ENCODE measurements around the gene DIS3L2. TPM values are rescaled to one million over a fixed set of nuclear protein-coding genes. Genes with fewer than 3 reads are reported as not detected.

Gene DIS3L2
- total RNA-seq, 1 experiment from 2014 or later: 39.1 TPM

DNA sequence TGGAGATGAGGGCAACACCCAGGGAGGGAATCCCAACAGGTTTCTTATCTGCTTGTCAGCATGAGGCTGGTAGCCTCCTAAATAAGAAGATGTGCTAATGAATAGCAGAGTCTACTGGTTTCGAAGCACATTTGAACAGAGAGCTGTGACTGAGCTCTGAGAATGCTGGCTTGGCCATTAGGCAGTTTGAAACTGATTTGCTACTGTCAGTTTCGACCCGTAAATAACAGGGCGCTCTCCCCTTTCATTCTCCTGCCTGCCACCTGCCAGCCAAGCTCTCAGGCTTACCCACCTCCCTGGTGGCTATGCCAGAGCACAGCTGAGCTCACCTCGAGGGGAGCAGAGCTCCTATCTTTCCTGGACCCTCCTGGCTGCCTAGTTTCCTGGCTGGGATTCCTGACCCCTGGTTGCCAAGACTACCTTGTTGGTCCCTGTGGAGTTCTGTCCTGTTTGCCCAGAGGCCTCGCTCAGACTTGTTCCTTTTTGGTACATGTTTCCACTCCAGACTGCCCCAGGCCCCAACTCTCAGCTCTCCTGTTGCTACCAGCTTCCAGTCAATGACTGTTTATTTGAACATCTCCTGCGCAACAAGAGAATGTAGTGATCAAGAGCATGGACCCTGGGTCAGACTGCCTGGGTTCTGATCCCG is 314.7 kb downstream of the DIS3L2 start:
- ChIA-PET CTCF (no interaction called here), POLR2A (ENCODE audit: unreplicated experiment) (no interaction called here)
- BruUV-seq (replicated peaks): no TSS peak
- Histone ChIP-seq H3K4me2 (no peak overlapping the region), H3K9me3 (ENCODE audit: insufficient read depth, low read depth) (no peaks in the 10 kb centered on the region), H3F3A (ENCODE audit: insufficient read depth, low read depth) (no peaks in the 10 kb centered on the region), H3K79me2 (ENCODE audit: low read depth) (no peaks in the 10 kb centered on the region), H3K9me2 (ENCODE audit: insufficient read depth) (no peaks in the 10 kb centered on the region), H3K27ac (no peak overlapping the region), H4K20me1 (ENCODE audit: insufficient read depth) (no peaks in the 10 kb centered on the region), H3K27me3 (ENCODE audit: insufficient read depth, low read depth) (no peaks in the 10 kb centered on the region), H3K4me3 (no peak overlapping the region), H3K36me3 (ENCODE audit: low read depth) (no peaks in the 10 kb centered on the region), H2AFZ (no peak overlapping the region), H3K4me1 (replicated peaks; ENCODE audit: insufficient read depth) (no peaks in the 10 kb centered on the region)
- intact Hi-C loops (cut with micrococcal nuclease; ENCODE audit: unreplicated experiment): no loop called here
- no peak for DNase-seq
- no peak for TF ChIP-seq EZH2 (IDR thresholded peaks at IDR 0.05; ENCODE audit: low read depth)
- TF ChIP-seq, protein P1, sequence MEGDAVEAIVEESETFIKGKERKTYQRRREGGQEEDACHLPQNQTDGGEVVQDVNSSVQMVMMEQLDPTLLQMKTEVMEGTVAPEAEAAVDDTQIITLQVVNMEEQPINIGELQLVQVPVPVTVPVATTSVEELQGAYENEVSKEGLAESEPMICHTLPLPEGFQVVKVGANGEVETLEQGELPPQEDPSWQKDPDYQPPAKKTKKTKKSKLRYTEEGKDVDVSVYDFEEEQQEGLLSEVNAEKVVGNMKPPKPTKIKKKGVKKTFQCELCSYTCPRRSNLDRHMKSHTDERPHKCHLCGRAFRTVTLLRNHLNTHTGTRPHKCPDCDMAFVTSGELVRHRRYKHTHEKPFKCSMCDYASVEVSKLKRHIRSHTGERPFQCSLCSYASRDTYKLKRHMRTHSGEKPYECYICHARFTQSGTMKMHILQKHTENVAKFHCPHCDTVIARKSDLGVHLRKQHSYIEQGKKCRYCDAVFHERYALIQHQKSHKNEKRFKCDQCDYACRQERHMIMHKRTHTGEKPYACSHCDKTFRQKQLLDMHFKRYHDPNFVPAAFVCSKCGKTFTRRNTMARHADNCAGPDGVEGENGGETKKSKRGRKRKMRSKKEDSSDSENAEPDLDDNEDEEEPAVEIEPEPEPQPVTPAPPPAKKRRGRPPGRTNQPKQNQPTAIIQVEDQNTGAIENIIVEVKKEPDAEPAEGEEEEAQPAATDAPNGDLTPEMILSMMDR (conservative IDR thresholded peaks at IDR 0.05): no peak

DNA sequence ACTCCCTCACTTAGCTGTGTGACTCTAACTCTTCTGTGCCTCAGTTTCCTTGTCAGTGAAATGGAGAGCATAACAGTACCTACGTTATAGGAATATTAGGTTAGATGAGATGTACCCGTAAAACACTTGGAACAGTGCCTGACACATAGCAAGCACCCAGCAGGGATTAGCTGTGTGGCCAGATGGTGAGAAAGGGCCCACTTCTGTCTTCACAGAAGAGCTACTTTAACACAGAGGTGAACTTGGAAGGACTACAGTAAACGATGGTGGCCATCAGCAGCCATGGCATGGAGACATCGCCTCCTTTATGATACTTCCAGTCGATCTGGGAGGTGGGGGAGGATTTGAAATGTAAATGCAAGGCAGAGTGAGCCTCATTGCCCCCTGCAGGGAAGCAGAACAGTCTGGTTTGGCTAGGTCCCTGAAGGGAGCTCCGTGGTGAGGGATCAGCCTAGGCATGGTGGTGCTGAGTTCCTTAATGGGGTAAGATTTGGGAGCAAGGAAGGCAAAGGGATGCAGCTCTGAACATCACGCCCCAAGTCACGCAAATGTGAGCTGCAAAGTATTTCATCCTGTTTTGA is 315.3 kb downstream of the DIS3L2 start:
- H3K9me3 ChIP-seq (ENCODE audit: insufficient read depth, low read depth): no peaks in the 10 kb centered on the region
- H3K4me2 ChIP-seq: no peak overlapping the region
- CTCF ChIA-PET: no interaction called here
- H3K79me2 ChIP-seq (ENCODE audit: low read depth): no peaks in the 10 kb centered on the region
- H3F3A ChIP-seq (ENCODE audit: insufficient read depth, low read depth): no peaks in the 10 kb centered on the region
- no peak overlapping the region for H3K27ac ChIP-seq
- H3K4me3 ChIP-seq: no peak overlapping the region
- no peaks in the 10 kb centered on the region for H3K27me3 ChIP-seq (ENCODE audit: insufficient read depth, low read depth)
- no peak overlapping the region for H2AFZ ChIP-seq
- intact Hi-C loops (cut with micrococcal nuclease; ENCODE audit: unreplicated experiment): no loop called here
- DNase-seq: no peak
- H4K20me1 ChIP-seq (ENCODE audit: insufficient read depth): no peaks in the 10 kb centered on the region
- POLR2A ChIA-PET (ENCODE audit: unreplicated experiment): no interaction called here
- H3K36me3 ChIP-seq (ENCODE audit: low read depth): no peaks in the 10 kb centered on the region
- no TSS peak for BruUV-seq (replicated peaks)
- TF ChIP-seq EZH2 (IDR thresholded peaks at IDR 0.05; ENCODE audit: low read depth): no peak
- TF ChIP-seq, protein P1 (conservative IDR thresholded peaks at IDR 0.05): no peak
- H3K9me2 ChIP-seq (ENCODE audit: insufficient read depth): no peaks in the 10 kb centered on the region
- no peaks in the 10 kb centered on the region for H3K4me1 ChIP-seq (replicated peaks; ENCODE audit: insufficient read depth)

DNA sequence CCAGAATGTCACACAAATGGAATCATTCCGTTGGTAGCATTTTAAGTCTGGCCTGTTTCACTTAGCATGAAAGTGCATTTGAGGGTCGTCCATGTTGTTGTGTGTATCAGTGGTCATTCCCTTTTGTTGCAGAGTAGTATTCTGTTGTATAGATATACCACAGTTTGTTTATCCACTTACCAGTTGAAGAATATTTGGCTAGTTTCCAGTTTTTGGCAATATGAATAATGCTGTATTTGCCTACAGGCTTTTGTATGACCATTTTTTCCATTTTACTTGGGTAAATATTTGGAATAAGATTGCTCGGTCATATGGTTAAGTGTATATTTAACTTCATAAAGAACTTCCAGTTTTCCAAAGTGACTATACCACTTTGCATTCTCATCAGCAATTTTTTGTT is 317.0 kb downstream of the DIS3L2 start:
- TF ChIP-seq, protein P1 (conservative IDR thresholded peaks at IDR 0.05): no peak
- no peak for TF ChIP-seq EZH2 (IDR thresholded peaks at IDR 0.05; ENCODE audit: low read depth)
- intact Hi-C loops (cut with micrococcal nuclease; ENCODE audit: unreplicated experiment): no loop called here
- Histone ChIP-seq H3K4me2 (no peak overlapping the region), H3K27ac (no peak overlapping the region), H3K27me3 (ENCODE audit: insufficient read depth, low read depth) (no peaks in the 10 kb centered on the region), H3K9me3 (ENCODE audit: insufficient read depth, low read depth) (no peaks in the 10 kb centered on the region), H3K4me1 (replicated peaks; ENCODE audit: insufficient read depth) (no peaks in the 10 kb centered on the region), H3K4me3 (no peak overlapping the region), H3K36me3 (ENCODE audit: low read depth) (no peaks in the 10 kb centered on the region), H3K9me2 (ENCODE audit: insufficient read depth) (no peaks in the 10 kb centered on the region), H4K20me1 (ENCODE audit: insufficient read depth) (no peaks in the 10 kb centered on the region), H3F3A (ENCODE audit: insufficient read depth, low read depth) (no peaks in the 10 kb centered on the region), H3K79me2 (ENCODE audit: low read depth) (no peaks in the 10 kb centered on the region), H2AFZ (no peak overlapping the region)
- ChIA-PET POLR2A (ENCODE audit: unreplicated experiment) (no interaction called here), CTCF (no interaction called here)
- no TSS peak for BruUV-seq (replicated peaks)
- no peak for DNase-seq
